PC-9 (cell line): Measurements from ENCODE around the gene TXNRD1. TPM values are rescaled to one million over a fixed set of nuclear protein-coding genes. Genes with fewer than 3 reads are reported as not detected.

Experiments
- BruUV-seq: library from RNA; stranded (reverse); fragments of 400-500 nt; replicated peaks from 2 replicates; lab custom pipeline; 2021; lab: Mats Ljungman, UMichigan
- CTCF ChIA-PET: fragments of 300-600 bp; sonication (Branson Sonifier 250); formaldehyde crosslinking; loops from one replicate; lab custom pipeline; 2022; ENCODE audit warnings: antibody characterized with exemption; lab: Charles Lee
- POLR2A ChIA-PET: fragments of 300-600 bp; sonication (Branson Sonifier 250); formaldehyde crosslinking; loops from one replicate; lab custom pipeline; 2022; ENCODE audit warnings: antibody characterized with exemption; ENCODE audit not compliant: unreplicated experiment; lab: Charles Lee
- DNase-seq, 2 experiments: peaks; one replicate each; pipeline versions ENCODE4 v3.0.0 to v3.0.0-alpha.2; 2015 to 2022; ENCODE audit warnings: mixed read lengths in 1 of 2
- H2AFZ ChIP-seq: fragments of 200-600 bp; sonication (generic); 2 replicates; pipeline ENCODE4 v1.8.1; 2017; ENCODE audit warnings: antibody characterized with exemption
- H3F3A ChIP-seq: fragments of 200-600 bp; sonication (generic); 2 replicates; pipeline ENCODE4 v1.8.1; 2017; ENCODE audit warnings: antibody characterized with exemption, mild to moderate bottlenecking, low read depth; ENCODE audit not compliant: insufficient read depth
- H3K27ac ChIP-seq: fragments of 200-600 bp; sonication (generic); 2 replicates; pipeline ENCODE4 v1.6.1; 2016; ENCODE audit warnings: mixed run types
- H3K27me3 ChIP-seq: fragments of 200-600 bp; sonication (generic); 2 replicates; pipeline ENCODE4 v1.6.1; 2016; ENCODE audit warnings: low read depth, mixed run types; ENCODE audit not compliant: insufficient read depth
- H3K36me3 ChIP-seq: fragments of 200-600 bp; sonication (generic); 2 replicates; pipeline ENCODE4 v1.6.1; 2016; ENCODE audit warnings: low read depth, mixed run types
- H3K4me1 ChIP-seq: fragments of 200-600 bp; sonication (generic); replicated peaks from 2 replicates; pipeline ENCODE4 v1.6.1; 2016; ENCODE audit warnings: mixed run types; ENCODE audit not compliant: insufficient read depth
- H3K4me2 ChIP-seq: fragments of 200-600 bp; sonication (generic); 2 replicates; pipeline ENCODE4 v1.6.1; 2017; ENCODE audit warnings: mixed run types
- H3K4me3 ChIP-seq: fragments of 200-600 bp; sonication (generic); 2 replicates; pipeline ENCODE4 v1.6.1; 2016; ENCODE audit warnings: mixed run types
- H3K79me2 ChIP-seq: fragments of 200-600 bp; sonication (generic); 2 replicates; pipeline ENCODE4 v1.6.1; 2017; ENCODE audit warnings: low read depth, mixed run types
- H3K9me2 ChIP-seq: fragments of 200-600 bp; sonication (generic); 2 replicates; pipeline ENCODE4 v1.8.1; 2017; ENCODE audit warnings: mild to moderate bottlenecking; ENCODE audit not compliant: insufficient read depth
- H3K9me3 ChIP-seq: fragments of 200-600 bp; sonication (generic); 2 replicates; pipeline ENCODE4 v1.8.1; 2016; ENCODE audit warnings: low read depth; ENCODE audit not compliant: insufficient read depth
- H4K20me1 ChIP-seq: fragments of 200-600 bp; sonication (generic); 2 replicates; pipeline ENCODE4 v1.8.1; 2017; ENCODE audit not compliant: insufficient read depth
- CTCF ChIP-seq: fragments of 200-600 bp; sonication (generic); conservative IDR thresholded peaks from 2 replicates; pipeline ENCODE4 v1.6.1; 2017; ENCODE audit warnings: mixed run types, antibody characterized with exemption, mild to moderate bottlenecking, moderate library complexity
- EZH2 ChIP-seq: fragments of 200-600 bp; sonication (generic); IDR thresholded peaks from 2 replicates; pipeline ENCODE4 v1.8.0; 2017; ENCODE audit warnings: antibody characterized with exemption, low read depth
- intact Hi-C: fragments of 100-400 bp; cut with micrococcal nuclease; formaldehyde crosslinking; loops from one replicate; pipeline ENCODE4 v1.10.0; 2022; ENCODE audit not compliant: unreplicated experiment
- total RNA-seq: library from RNA; stranded (reverse); gene quantifications from 2 replicates; pipeline ENCODE4 v1.2.3, GENCODE V29; 2021

The TXNRD1 gene
- total RNA-seq, 1 experiment from 2014 or later: 1,250 TPM

GRCh38 chr12:104218935-104219334, 3.4 kb downstream of the TXNRD1 start:
- TF ChIP-seq CTCF (no peak), EZH2 (no peak)
- DNase-seq: peak; percentile 26 to 66
- Histone ChIP-seq H3K79me2 (peaks cover 77% of the 10 kb centered on the region), H3K27ac (peak overlapping the region; percentile 99), H3K36me3 (no peaks in the 10 kb centered on the region), H4K20me1 (no peaks in the 10 kb centered on the region), H3K27me3 (no peaks in the 10 kb centered on the region), H3K9me2 (no peaks in the 10 kb centered on the region), H3K4me2 (peak overlapping the region; percentile 95), H2AFZ (no peak overlapping the region), H3F3A (peaks cover 63% of the 10 kb centered on the region), H3K9me3 (no peaks in the 10 kb centered on the region), H3K4me3 (peak overlapping the region; percentile 31; the same call in 1 of the 2 replicates), H3K4me1 (peaks cover 80% of the 10 kb centered on the region)
- intact Hi-C loops: loop anchor here (1.0 to 10.0 kb wide), 4 partner anchors 42 to 136 kb away; no protein-coding TSS in a partner anchor
- ChIA-PET CTCF (no interaction called here), POLR2A (interaction anchor here (0.6 to 2.4 kb wide), 7 partner anchors 44 to 196 kb away, joined by 4 to 94 read pairs (median 14); partner anchors contain the start of gene NFYB)
- BruUV-seq: TSS peak; percentile 51

GRCh38 chr12:104219361-104219892, 3.8 kb downstream of the TXNRD1 start:
- BruUV-seq: no TSS peak
- DNase-seq: peak; percentile 53 to 99
- peak overlapping the region; percentile 99 for H3K27ac ChIP-seq
- intact Hi-C loops: loop anchor here (1.0 to 10.0 kb wide), 4 partner anchors 42 to 135 kb away; no protein-coding TSS in a partner anchor
- no peaks in the 10 kb centered on the region for H4K20me1 ChIP-seq
- POLR2A ChIA-PET: interaction anchor here (0.6 to 2.4 kb wide), 10 partner anchors 44 to 195 kb away, joined by 3 to 94 read pairs (median 10); no protein-coding TSS in a partner anchor
- H3F3A ChIP-seq: peaks cover 65% of the 10 kb centered on the region
- H3K9me2 ChIP-seq: no peaks in the 10 kb centered on the region
- H3K36me3 ChIP-seq: no peaks in the 10 kb centered on the region
- TF ChIP-seq CTCF (no peak), EZH2 (no peak)
- H3K4me2 ChIP-seq: peak overlapping the region; percentile 95
- no peak overlapping the region for H2AFZ ChIP-seq
- no peaks in the 10 kb centered on the region for H3K9me3 ChIP-seq
- peak overlapping the region; percentile 38; the same call in 1 of the 2 replicates for H3K4me3 ChIP-seq
- CTCF ChIA-PET: interaction anchor here (0.5 to 0.6 kb wide), 2 partner anchors 35 to 68 kb away, joined by 3 read pairs; no protein-coding TSS in a partner anchor
- H3K27me3 ChIP-seq: no peaks in the 10 kb centered on the region
- H3K4me1 ChIP-seq: peaks cover 80% of the 10 kb centered on the region
- peaks cover 72% of the 10 kb centered on the region for H3K79me2 ChIP-seq

- BruUV-seq: TSS peak; percentile 2
- peaks cover 78% of the 10 kb centered on the region for H3K4me1 ChIP-seq
- no peak overlapping the region for H2AFZ ChIP-seq
- peak overlapping the region; percentile 99 for H3K27ac ChIP-seq
- H4K20me1 ChIP-seq: no peaks in the 10 kb centered on the region
- no peak for TF ChIP-seq EZH2
- TF ChIP-seq CTCF: no peak
- H3K4me2 ChIP-seq: peak overlapping the region; percentile 95
- H3K27me3 ChIP-seq: no peaks in the 10 kb centered on the region
- peaks cover 65% of the 10 kb centered on the region for H3F3A ChIP-seq
- no peaks in the 10 kb centered on the region for H3K36me3 ChIP-seq
- peaks cover 67% of the 10 kb centered on the region for H3K79me2 ChIP-seq
- intact Hi-C loops: loop anchor here (1.0 to 10.0 kb wide), 5 partner anchors 37 to 135 kb away; no protein-coding TSS in a partner anchor
- no peaks in the 10 kb centered on the region for H3K9me2 ChIP-seq
- peak; percentile 84 to 98 for DNase-seq
- no peaks in the 10 kb centered on the region for H3K9me3 ChIP-seq
- POLR2A ChIA-PET: interaction anchor here (0.6 to 2.4 kb wide), 11 partner anchors 9 to 139 kb away, joined by 3 to 94 read pairs (median 7); partner anchors contain the start of gene EID3
- CTCF ChIA-PET: interaction anchor here (0.6 kb wide), 2 partner anchors 57 to 67 kb away, joined by 3 read pairs; no protein-coding TSS in a partner anchor
- peak overlapping the region; percentile 38; the same call in 1 of the 2 replicates for H3K4me3 ChIP-seq
Measured at GRCh38 chr12:104219908-104220404, 4.4 kb downstream of the TXNRD1 start.
